Stomach (tissue), 19 donors: ENCODE results near the gene PARP2. TPM values are rescaled to one million over a fixed set of nuclear protein-coding genes. Genes with fewer than 3 reads are reported as not detected.

Experiments
- DNase-seq, 2 donors: peaks; one replicate each; pipeline versions ENCODE4 v3.0.0 to v3.0.0-alpha.2; 2013 to 2019
- H3K27ac ChIP-seq, 5 donors: fragments of 200-600 bp in 4 of 5; sonication (generic) in 4 of 5; one replicate each; pipeline ENCODE4 v1.5.1; 2013 to 2019; ENCODE audit warnings: mild to moderate bottlenecking in 1 of 5, moderate library complexity in 1 of 5
- H3K27me3 ChIP-seq, 3 donors: fragments of 200-600 bp; sonication (generic); one replicate each; pipeline ENCODE4 v1.5.1; 2017 to 2019; ENCODE audit warnings: mixed run types in 1 of 3
- H3K36me3 ChIP-seq, 4 donors: fragments of 200-600 bp; sonication (generic); 1 replicate in 3 of 4; 2 replicates in 1 of 4; pipeline ENCODE4 v1.5.1; 2016 to 2019
- H3K4me1 ChIP-seq, 4 donors: fragments of 200-600 bp; sonication (generic); one replicate each; pipeline ENCODE4 v1.5.1; 2016 to 2019
- H3K4me3 ChIP-seq, 4 donors: fragments of 200-600 bp; sonication (generic) in 3 of 4; one replicate each; pipeline ENCODE4 v1.5.1; 2016 to 2019; ENCODE audit warnings: mild to moderate bottlenecking in 1 of 4
- H3K9me3 ChIP-seq, 4 donors: fragments of 200-600 bp; sonication (generic); one replicate each; pipeline ENCODE4 v1.5.1; 2016 to 2019
- EP300 ChIP-seq: sonication (generic); formaldehyde crosslinking; IDR thresholded peaks from one replicate; pipeline ENCODE4 v1.6.1; 2017; ENCODE audit warnings: antibody characterized with exemption
- POLR2A ChIP-seq, 4 donors: fragments of 450-650 bp; IDR thresholded peaks; one replicate each; pipeline ENCODE4 v1.6.1; 2016; ENCODE audit warnings: antibody characterized with exemption in 4 of 4, control low read depth in 2 of 4, mild to moderate bottlenecking in 1 of 4, moderate library complexity in 1 of 4
- POLR2AphosphoS5 ChIP-seq, 3 donors: sonication (generic); formaldehyde crosslinking; IDR thresholded peaks; one replicate each; pipeline ENCODE4 v1.6.1; 2016; ENCODE audit warnings: antibody characterized with exemption in 3 of 3
- WGBS, 5 donors: extraction: QIAGEN DNeasy Blood & Tissue Kit in 3 of 5; methylation state at CpG; one replicate each; pipeline versions ENCODE4 v1.1.5 to v1.1.7; 2013 to 2018; 5-methylcytosine and 5-hydroxymethylcytosine counted together
- intact Hi-C: fragments of 100-400 bp; cut with DNase I; formaldehyde crosslinking; loops from one replicate; pipeline ENCODE4 v1.15.1; 2023; ENCODE audit warnings: low total_unique reads
- long read RNA-seq, 10 donors: transcript quantifications; one replicate each; lab custom pipeline, GENCODE V29; 2026
- polyA plus RNA-seq, 3 donors: library from polyadenylated mRNA; stranded (reverse); fragments of 200-250 nt; gene quantifications; one replicate each; pipeline ENCODE4 v1.2.3, GENCODE V29; 2013
- total RNA-seq, 5 donors: library from RNA; depleted of rRNA; stranded (reverse); fragments of >200 nt; gene quantifications; one replicate each; pipeline versions ENCODE4 v1.1.0 to v1.2.3, GENCODE V29; 2014 to 2016
- TF ChIP-seq, protein P1 (sequence below), 7 experiments: fragments of 450-650 bp in 4 of 7; fragments of 200-600 bp in 3 of 7; sonication (generic) in 3 of 7; IDR thresholded peaks; one replicate each; pipeline ENCODE4 v1.5.1; 2016 to 2019; ENCODE audit warnings: antibody characterized with exemption in 7 of 7, control low read depth in 2 of 7, mild to moderate bottlenecking in 1 of 7
- donor health status: healthy with polysubstance abuse.
- donor health status: Bipolar disorder and iron deficiency.
- donor health status: healthy.

Gene PARP2
- 10 to 100 TPM in 3 of 5 donors, 1 to 10 TPM in 2; 4.1 to 30.4 (median 17.7) TPM for total RNA-seq
- 10 to 100 TPM in 2 of 3 donors, 1 to 10 TPM in 1; 7.5 to 16.0 (median 11.2) TPM for polyA plus RNA-seq
- long read RNA-seq, donor 1, partial matches to known transcripts = 0 of 4 reads
- long read RNA-seq, donor 1, other reads (novel, unspliced or antisense) = 0 of 4 reads
- long read RNA-seq, donor 2, transcript PARP2-202 (16 exons, 1,881 nt) = major isoform, 5 of 5 reads
- long read RNA-seq, donor 2, partial matches to known transcripts = 0 of 5 reads
- long read RNA-seq, donor 2, other reads (novel, unspliced or antisense) = 0 of 5 reads
- long read RNA-seq, donor 3, partial matches to known transcripts = 0 of 4 reads
- long read RNA-seq, donor 3, other reads (novel, unspliced or antisense) = 0 of 4 reads
- long read RNA-seq, donor 4, partial matches to known transcripts = 0 of 1 reads
- long read RNA-seq, donor 4, other reads (novel, unspliced or antisense) = 0 of 1 reads
- long read RNA-seq, donor 5, partial matches to known transcripts = 0 of 4 reads
- long read RNA-seq, donor 5, other reads (novel, unspliced or antisense) = 0 of 4 reads
- long read RNA-seq, donor 6, partial matches to known transcripts = 0 of 5 reads
- long read RNA-seq, donor 6, other reads (novel, unspliced or antisense) = 0 of 5 reads
- long read RNA-seq, donor 7, partial matches to known transcripts = 0 of 3 reads
- long read RNA-seq, donor 7, other reads (novel, unspliced or antisense) = 0 of 3 reads
- long read RNA-seq, donor 8, partial matches to known transcripts = 24 of 27 reads
- long read RNA-seq, donor 8, other reads (novel, unspliced or antisense) = 0 of 27 reads
- long read RNA-seq, donor 9, partial matches to known transcripts = 0 of 4 reads
- long read RNA-seq, donor 9, other reads (novel, unspliced or antisense) = 0 of 4 reads
- long read RNA-seq, donor 10, partial matches to known transcripts = 0 of 2 reads
- long read RNA-seq, donor 10, other reads (novel, unspliced or antisense) = 0 of 2 reads

DNA sequence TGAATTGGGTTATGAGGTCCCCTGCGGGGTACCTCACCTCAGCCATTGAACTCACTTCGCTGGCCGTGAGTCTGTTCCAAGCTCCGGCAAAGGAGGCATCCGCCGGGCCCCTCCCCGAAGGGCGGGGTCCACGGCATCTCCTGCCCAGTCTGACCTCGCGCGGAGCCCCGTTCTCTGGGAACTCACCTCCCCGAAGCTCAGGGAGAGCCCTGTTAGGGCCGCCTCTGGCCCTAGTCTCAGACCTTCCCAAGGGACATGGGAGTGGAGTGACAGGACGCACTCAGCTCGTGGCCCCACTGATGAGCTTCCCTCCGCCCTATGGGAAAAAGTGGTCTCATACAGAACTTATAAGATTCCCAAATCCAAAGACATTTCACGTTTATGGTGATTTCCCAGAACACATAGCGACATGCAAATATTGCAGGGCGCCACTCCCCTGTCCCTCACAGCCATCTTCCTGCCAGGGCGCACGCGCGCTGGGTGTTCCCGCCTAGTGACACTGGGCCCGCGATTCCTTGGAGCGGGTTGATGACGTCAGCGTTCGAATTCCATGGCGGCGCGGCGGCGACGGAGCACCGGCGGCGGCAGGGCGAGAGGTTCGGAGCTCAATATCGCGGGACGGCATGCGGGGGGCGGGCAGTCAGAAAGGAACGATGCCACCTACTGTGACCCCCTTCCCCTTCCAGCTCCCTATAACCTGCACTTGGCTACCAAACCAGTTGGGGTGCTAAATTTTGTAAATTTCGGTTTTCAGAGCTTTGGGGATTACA lies at the start of gene PARP2:
TSS of gene PARP2 (plus strand) at position 544 of the 770 bp plus-strand sequence. CDS start at position 551, 7 bp downstream.
- TF ChIP-seq POLR2A (IDR thresholded peaks at IDR 0.05) = peak in 1 of 4 donors; percentile 49
- peak; percentile 96 to 99 (median 98) for TF ChIP-seq POLR2AphosphoS5 (IDR thresholded peaks at IDR 0.05)
- no peak for TF ChIP-seq EP300
- TF ChIP-seq, protein P1, sequence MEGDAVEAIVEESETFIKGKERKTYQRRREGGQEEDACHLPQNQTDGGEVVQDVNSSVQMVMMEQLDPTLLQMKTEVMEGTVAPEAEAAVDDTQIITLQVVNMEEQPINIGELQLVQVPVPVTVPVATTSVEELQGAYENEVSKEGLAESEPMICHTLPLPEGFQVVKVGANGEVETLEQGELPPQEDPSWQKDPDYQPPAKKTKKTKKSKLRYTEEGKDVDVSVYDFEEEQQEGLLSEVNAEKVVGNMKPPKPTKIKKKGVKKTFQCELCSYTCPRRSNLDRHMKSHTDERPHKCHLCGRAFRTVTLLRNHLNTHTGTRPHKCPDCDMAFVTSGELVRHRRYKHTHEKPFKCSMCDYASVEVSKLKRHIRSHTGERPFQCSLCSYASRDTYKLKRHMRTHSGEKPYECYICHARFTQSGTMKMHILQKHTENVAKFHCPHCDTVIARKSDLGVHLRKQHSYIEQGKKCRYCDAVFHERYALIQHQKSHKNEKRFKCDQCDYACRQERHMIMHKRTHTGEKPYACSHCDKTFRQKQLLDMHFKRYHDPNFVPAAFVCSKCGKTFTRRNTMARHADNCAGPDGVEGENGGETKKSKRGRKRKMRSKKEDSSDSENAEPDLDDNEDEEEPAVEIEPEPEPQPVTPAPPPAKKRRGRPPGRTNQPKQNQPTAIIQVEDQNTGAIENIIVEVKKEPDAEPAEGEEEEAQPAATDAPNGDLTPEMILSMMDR (IDR thresholded peaks at IDR 0.05) = no peak

DNA sequence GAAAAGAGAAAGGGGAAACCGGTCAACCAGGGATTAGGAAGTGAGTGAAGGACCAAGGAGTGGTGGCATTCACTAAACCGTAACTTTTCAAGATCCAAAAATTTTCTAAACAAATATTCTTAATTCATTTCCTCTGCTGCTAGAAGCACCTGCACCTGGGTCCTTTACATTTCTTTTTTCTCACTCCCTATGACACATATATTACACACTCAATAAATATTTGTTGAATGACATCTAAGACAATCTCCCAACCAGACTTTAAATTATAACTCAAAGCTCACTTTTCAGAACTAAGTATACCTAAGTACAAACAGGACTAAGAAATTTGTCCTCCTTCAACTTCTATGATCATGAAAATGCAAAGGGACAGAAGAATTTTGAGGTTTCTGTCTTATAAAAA lies 48.8 kb upstream of the PARP2 start:
- intact Hi-C loops = no loop called here
- H3K9me3 ChIP-seq = no peaks in the 10 kb centered on the region
- no peaks in the 10 kb centered on the region for H3K4me1 ChIP-seq
- no peak for DNase-seq
- TF ChIP-seq EP300 = no peak
- no peak for TF ChIP-seq POLR2AphosphoS5 (IDR thresholded peaks at IDR 0.05)
- TF ChIP-seq POLR2A (IDR thresholded peaks at IDR 0.05) = no peak
- TF ChIP-seq, protein P1 (IDR thresholded peaks at IDR 0.05) = no peak
- no peak overlapping the region for H3K27ac ChIP-seq
- H3K27me3 ChIP-seq = no peaks in the 10 kb centered on the region
- WGBS, 5 donors = 82 to 95% (median 91%) methylated on average over 2 of the region's 2 CpGs
- H3K36me3 ChIP-seq = peaks cover 66 to 100% (median 100%) of the 10 kb centered on the region in 4 donors
- H3K4me3 ChIP-seq = no peak overlapping the region

More for the DNA sequence above, at the start of gene PARP2:
- H3K9me3 ChIP-seq = no peaks in the 10 kb centered on the region
- H3K36me3 ChIP-seq = peaks cover 8 to 35% (median 29%) of the 10 kb centered on the region in 4 donors
- intact Hi-C loops = no loop called here
- WGBS, 5 donors = 0% methylated on average over 31 to 50 of the region's 50 CpGs
- peak; percentile 95 to 99 for DNase-seq
- H3K4me1 ChIP-seq = peaks cover 5 to 22% (median 11%) of the 10 kb centered on the region in 4 donors
- peak within 1 kb of the TSS; percentile 58 to 72 (median 66) for H3K4me3 ChIP-seq
- H3K27me3 ChIP-seq = no peaks in the 10 kb centered on the region
- H3K27ac ChIP-seq = peak within 1 kb of the TSS; percentile 86 to 96 (median 91)

- no peaks in the 10 kb centered on the region for H3K27me3 ChIP-seq
- no peaks in the 10 kb centered on the region for H3K9me3 ChIP-seq
- WGBS, 5 donors = 63 to 85% (median 78%) methylated on average over 4 of the region's 4 CpGs
- H3K36me3 ChIP-seq = peaks cover 62 to 100% (median 100%) of the 10 kb centered on the region in 4 donors
- TF ChIP-seq, protein P1 (IDR thresholded peaks at IDR 0.05) = no peak
- TF ChIP-seq POLR2AphosphoS5 (IDR thresholded peaks at IDR 0.05) (no peak), POLR2A (IDR thresholded peaks at IDR 0.05) (no peak), EP300 (no peak)
- DNase-seq = no peak
- no peak overlapping the region for H3K27ac ChIP-seq
- no peaks in the 10 kb centered on the region for H3K4me1 ChIP-seq
- intact Hi-C loops = no loop called here
- H3K4me3 ChIP-seq = no peak overlapping the region
These were observed 48.4 kb upstream of the PARP2 start for GRCh38 chr14:20295067-20295466.
